Measurements from ENCODE around the gene DCP1B. TPM values are rescaled to one million over a fixed set of nuclear protein-coding genes. Genes with fewer than 3 reads are reported as not detected.

Gene DCP1B
- 10 to 100 TPM in 8 of 10 donors, 1 to 10 TPM in 2; 9.1 to 14.6 (median 12.1) TPM for polyA plus RNA-seq (ENCODE audit: insufficient read length in 10 of 10)
- long read RNA-seq, donor 1, partial matches to known transcripts, result 0 of 1 reads
- long read RNA-seq, donor 1, other reads (novel, unspliced or antisense), result 0 of 1 reads
- long read RNA-seq, donor 2, partial matches to known transcripts, result 0 of 1 reads
- long read RNA-seq, donor 2, other reads (novel, unspliced or antisense), result 0 of 1 reads
- long read RNA-seq, donor 3, result 0 reads
- long read RNA-seq, donor 4, partial matches to known transcripts, result 0 of 2 reads
- long read RNA-seq, donor 4, other reads (novel, unspliced or antisense), result 0 of 2 reads
- long read RNA-seq, donor 5, partial matches to known transcripts, result 0 of 3 reads
- long read RNA-seq, donor 5, other reads (novel, unspliced or antisense), result 0 of 3 reads
- long read RNA-seq, donor 6, partial matches to known transcripts, result 0 of 2 reads
- long read RNA-seq, donor 6, other reads (novel, unspliced or antisense), result 0 of 2 reads
- long read RNA-seq, donor 7, partial matches to known transcripts, result 0 of 3 reads
- long read RNA-seq, donor 7, other reads (novel, unspliced or antisense), result 0 of 3 reads
- long read RNA-seq, donor 8, partial matches to known transcripts, result 0 of 1 reads
- long read RNA-seq, donor 8, other reads (novel, unspliced or antisense), result 0 of 1 reads
- long read RNA-seq, donor 9, result 0 reads

DNA sequence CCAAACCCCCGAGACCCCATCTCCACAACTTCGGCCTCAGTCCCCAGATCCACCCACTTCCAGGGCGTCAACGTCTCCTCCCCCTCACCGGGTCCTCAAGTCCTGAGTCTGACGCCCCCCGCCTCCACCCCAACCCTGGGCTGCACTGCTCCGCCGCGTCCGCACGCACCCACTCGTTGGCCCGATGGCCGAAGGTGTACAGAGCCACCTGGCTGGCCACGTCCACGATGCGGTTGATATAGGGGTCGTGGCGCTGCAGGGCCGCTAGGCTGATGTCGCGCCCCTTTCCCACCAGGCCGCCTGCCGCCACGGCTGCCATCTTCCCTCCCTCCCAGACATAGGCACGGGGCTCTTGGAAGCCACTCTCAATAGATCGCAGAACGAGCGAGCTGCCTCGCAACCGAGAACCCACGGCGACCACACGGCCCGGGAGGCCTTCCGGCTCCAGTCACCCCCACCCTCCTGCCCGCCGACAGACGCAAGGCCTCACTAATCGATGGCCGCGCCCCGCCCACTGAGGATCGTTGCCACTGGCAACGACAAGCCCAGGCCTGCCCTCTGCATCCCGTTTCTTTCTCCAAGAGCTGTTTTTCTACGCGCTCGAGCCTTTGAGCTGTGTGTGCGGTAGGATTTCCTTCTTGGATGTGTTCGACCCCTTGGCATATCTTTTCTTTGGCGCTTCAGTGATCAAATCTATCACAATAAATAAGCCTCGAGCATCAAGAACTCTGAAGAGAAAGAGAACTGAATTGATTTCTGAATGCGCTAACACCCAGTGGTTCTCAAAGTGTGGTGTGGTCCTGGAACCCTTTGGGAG lies at the start of gene DCP1B:
TSS of gene DCP1B (minus strand) at position 345 of the 817 bp plus-strand sequence. CDS start at position 319, 26 bp downstream.
- DNase-seq, result peak; percentile 96 to 99 (median 97)

DNA sequence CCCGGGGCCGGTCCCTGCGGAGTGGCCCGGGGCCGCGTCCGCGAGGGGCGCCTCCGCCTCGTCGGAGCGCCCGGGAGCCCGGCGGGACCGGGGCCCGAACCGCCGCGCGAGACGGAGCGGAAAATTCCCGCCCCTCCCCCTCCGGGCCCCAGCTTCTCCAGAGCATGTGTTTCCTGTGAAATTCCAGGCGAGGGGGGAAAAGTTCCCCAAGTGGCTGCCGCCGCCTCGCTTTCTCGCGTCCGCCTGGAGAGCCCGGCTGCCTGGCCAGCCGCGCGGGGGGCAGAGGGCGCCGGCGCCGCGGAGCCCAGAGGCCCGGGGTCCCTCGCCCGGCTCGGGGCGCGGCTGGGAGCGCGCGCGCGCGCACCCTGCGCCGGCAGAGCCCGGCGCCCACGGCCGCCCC lies 49.4 kb upstream of the DCP1B start:
- peak in 2 of 3 donors; percentile 44 to 58 for DNase-seq

DNA sequence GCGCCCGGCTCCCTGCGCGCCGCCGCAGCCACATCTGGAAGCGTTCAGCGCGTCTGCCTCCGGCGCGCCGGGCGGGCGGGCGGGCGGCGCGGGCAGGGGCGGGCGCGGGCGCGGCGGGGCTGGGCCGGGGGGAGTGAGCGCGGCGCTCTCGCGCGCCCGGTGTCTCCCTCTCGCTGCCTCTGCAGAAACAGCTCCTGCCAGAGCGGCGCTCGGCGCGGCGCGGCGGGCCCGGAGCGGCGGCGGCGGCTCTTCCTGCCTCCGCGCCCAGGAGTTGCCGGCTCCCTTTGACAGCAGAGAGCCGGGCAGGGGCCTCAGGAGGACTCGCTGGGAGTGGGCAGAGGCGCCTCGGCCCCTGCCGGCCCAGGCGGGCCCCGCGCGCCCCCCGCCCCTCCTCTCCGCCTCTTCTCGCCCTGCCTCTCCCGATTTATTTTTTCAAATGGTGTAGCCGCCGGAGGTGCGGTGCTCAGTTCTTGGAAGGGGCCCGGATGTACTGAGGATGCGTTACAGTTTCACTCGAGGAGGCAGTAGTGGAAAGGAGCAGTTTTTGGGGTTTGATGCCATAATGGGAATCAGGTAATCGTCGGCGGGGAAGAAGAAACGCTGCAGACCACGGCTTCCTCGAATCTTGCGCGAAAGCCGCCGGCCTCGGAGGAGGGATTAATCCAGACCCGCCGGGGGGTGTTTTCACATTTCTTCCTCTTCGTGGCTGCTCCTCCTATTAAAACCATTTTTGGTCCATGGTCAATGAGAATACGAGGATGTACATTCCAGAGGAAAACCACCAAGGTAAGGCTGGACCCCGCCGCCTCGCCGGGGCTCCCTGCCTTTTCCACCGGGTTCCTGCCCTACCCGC lies 48.8 kb upstream of the DCP1B start, which contains the start of gene CACNA1C:
TSS of gene CACNA1C (plus strand) at position 162 of the 853 bp plus-strand sequence. CDS start at position 738, 576 bp downstream.
- DNase-seq, result peak; percentile 59 to 89 (median 78)

DNA sequence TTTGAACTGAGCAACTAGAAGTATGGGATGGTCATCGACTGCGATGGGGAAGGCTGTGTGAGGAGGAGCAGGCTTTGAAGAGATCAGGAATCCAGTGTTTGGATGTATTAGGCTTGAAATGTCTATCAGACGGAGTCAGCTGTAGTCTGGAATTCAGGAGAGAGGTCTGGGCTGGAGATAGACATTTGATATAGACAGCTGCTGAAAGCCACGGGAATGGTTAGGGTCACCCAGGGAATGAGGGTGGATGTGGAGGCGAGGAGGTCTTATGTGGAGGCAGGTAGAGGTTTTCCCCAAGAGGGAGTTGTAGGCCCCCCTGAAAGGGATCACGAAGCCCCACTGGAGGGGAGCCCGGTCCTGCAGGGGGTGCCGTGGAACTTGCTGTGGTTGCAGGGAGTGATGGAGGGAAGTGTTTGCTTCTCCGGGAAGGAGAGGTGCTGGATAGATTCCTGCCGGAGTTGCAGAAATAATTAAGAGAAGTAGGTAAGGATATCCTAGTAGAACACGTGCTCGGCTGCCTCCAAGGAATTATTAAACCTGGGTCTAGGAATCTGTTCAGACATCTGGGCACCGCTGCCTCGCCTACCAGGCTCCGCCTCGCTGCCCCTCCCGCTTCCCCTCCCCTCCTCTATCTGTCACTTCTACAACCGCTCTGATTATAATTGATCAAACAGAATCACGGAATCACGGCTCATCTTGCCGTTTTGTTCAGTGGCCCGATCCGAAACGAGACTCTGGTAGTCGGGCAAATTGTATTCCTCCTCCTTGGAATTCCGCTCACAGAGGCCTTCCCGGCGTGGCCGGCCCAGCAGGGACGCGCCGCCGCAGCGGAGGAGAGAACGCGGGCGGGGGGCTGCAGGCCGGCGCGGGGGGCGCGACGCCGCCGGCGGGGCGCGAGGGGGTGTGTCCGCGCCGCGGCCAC lies 47.7 kb upstream of the DCP1B start:
- DNase-seq, result peak in 2 of 3 donors; percentile 36 to 63

DNA sequence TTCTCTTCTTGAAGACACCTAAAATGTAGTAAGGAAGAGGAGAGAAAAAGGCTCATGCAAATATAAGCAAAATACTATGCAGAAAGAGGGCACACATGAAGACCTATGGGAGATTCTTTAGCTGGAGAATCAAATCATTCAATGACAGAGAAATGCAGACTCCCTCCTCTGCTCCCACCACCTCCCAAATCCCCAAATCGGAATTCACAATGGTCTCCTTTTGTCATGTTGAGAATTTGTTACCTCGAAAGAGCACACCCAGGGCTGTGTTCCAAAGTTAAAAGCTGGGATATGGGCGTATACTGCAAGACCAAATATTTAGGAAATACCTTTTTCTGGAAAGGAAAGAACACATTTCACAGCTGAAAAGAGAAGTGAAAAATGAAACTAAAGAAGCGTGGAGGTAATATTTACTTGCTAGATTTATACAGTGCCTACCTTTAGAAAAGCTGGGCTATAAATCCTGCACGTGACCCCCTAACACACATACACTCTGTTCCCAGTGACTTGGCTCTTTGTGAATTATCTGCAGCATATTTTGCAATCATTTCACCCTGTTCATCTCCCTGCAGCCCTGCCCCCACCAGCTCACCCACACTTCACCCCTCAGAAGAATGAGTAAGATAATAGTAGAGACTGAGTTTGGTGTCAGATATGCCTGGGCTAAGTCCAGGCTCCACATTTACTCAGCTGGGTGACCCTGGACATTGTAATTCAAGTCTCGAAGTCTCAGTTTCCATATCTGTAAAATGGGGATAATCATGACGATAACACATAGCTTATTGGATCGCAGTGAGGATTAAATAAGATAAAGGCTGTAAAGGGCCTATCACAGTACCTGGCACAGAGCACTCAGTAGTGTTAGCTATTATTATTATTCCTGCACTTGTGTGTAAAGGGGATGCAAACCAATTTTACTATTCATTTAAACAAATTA lies 45.6 kb upstream of the DCP1B start:
- no peak for DNase-seq

DNA sequence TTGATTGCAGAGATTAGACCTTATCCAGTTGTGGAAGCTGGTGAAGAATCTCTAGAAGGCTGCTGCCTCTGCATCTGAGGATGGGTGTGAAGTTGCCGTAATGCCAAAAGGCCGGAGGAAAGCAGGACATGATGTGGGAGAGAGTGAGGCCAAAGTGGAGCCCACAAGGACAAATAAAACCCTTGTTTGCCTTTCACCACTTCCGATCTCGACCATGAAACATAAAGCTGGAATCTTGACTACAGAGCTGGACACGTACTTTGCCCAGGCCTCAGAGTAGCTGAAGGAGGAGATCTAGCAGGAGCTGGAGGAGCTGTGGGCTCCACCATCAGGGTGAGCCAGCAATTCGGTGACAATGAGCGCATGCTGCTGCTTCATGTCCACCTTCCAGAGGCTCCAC lies 43.5 kb upstream of the DCP1B start:
- no peak for DNase-seq

DNA sequence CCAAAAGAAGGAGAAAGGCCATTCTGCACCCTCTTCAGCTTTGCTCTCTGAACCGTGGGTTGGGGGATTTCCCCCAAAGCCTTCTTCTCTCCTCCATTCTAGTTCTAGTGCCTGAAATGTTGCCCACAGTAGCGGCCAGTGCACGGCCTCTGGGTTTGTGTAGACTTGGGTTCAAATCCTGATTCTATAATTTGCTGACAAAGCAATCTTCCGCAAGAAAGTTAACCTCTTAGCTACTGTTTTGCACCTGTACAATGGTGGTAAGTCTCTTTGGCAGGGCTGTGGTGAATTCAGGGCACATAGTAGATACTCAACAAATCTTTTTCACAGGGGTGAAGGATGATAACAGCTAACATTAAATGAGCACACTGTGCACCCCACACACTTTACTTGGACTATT lies 42.7 kb upstream of the DCP1B start:
- DNase-seq, result no peak

DNA sequence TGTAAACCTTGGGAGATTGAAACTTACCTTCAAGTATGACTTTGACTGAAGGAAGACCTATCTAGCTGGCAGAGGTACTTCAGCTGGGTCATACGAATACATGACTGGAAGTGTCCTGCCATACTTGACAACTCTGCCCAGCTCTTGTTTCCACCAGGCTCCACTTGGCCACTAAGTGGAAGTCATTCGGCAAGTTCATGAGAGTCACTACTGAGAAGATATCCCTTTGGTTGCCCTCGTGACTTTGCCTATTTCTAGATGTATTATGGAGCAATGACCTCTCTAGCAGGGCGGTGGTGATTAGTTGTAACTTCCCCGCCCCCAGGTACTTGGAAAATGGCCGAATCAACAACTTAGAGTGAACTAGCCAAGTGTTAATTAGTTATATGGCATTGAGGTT lies 39.9 kb upstream of the DCP1B start:
- DNase-seq, result no peak

DNA sequence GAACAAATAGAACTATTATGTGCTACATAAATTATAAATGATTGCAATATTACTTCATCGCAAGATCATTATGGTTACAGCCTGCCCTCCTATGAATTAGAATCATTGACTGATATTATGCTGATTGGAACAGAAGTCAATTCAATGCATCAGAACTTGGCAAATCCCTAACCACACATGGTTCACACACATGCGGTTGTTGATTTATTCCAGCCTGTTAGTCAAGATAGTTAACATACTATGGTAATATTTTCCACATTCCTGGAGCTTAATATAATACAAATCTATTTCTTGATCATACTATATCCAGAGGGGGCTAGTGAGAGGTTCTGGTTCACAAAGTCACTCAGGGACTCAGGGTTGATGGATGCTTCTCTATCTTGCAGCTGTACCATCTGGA lies 38.8 kb upstream of the DCP1B start:
- DNase-seq, result no peak

DNA sequence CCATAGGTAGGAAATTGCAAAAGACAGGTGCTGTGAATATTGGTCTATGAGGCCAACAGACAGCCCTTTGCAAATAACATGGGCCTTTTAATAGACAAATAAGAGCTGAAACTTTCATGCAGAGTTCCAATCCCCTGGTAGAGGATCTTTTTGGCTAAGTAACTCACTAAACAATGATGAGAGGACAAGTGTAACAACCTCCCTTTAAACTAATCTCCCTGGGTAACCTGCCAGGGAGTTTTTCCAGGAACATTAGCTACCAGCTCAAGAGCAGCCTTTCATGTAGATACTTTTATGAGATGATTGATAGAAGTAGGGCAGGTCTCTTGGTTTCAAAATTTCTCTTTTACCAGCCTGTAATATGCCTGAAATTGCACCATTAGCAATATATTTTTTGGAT lies 34.8 kb upstream of the DCP1B start:
- no peak for DNase-seq

DNA sequence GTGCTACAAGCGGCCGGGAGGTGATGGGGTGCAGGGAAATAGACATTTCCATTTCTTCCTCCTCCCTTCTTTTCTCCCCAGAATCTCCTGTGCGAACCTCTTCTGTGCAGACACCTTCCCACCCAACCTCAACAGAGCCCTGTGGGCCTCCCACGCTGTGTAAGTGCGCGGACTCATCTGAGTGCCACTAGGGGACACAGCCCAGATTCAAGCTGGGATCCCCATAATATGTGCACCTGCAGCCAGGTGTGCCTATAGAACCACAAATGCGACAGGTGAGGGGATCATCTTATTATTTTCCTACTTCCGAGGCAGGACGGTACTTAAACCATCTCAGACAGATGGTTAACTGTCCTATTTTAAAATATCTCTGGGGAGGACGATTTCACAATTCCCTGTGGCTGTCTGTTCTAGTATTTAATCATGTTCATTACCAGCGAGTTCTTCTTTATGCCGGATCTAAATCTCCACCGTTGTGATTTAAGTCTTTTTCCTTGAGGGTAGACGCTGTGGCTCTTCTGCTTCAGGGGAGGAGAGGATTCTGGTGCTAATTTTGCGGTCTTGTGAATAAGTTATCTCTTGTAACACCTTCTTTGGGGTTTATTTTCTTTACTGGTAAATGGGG lies 31.3 kb upstream of the DCP1B start:
- no peak for DNase-seq

DNA sequence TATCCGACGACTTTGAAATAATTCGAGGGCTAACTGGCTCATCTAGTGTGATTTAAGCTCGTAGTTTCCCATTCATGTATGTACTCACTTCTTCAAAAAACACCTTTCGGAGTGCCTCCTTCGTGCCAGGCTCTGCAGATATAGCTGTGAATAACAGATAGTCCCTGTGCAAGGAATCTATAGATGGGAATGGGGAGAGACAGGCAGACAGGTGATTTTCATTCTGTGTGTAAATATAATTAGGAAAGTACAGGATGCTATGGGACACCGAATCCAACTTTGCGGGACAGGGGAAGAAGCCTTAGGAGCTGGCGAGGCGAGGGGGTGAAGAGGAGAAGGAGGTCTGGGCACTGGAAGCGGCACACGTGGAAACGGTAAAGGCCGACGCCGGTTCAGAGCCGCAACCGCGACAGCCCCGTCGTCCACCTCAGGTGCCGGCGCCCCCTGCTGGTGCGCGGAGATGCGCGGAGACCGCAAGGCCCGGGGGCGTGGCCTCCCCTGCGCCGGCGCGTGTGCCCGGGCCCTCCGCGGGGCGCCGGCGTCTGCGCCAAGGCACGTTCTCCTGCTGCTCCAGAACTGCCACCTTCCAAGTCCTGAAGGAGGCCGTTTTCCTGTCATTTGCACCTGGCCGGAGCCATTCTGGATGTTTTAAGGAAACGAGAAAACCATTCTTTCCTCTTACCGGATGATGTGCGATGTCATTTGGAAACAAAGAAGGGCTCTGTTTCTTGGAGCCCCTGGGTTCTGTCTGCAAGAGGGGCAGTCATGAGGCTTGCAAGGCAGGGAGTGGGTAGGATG lies 30.6 kb upstream of the DCP1B start:
- peak; percentile 73 to 92 (median 90) for DNase-seq

DNA sequence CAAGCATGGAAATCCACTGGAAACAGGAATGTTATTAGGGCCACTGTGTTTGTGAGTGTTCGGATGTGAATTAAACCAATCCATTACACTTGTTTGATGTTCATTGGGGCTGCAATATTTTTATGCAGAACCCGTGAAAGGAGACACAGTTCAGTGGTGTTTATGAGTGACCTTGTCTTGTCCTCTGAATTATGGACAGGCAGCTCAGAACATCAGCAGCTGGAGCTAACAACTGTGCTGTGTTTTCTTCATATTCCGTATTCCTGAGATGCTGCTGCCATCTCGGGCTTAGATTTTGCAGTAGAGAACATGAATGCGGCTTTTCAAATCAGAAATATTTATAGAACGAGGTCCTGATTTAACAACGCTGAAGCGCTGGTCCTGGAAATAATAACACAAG lies 28.2 kb upstream of the DCP1B start:
- DNase-seq, result no peak

DNA sequence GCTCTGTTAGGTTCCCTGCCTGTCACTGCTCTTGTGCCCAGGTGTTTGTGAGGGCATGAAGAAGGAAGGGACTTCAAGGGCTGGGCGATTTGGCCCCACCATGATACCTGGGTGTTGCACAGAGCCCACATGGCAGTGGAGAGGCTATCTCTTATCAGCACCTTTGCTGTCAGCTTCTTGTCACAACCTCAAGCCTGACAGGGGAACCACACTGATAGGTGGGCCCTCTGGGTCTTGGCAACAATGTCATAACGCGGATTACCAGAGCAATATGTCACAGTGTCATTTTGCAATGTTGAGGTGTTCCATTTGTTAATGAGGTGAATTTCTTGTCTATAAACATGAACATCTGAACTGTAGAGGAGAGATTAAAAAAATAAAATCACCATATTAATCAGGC lies 25.6 kb upstream of the DCP1B start:
- no peak for DNase-seq

DNA sequence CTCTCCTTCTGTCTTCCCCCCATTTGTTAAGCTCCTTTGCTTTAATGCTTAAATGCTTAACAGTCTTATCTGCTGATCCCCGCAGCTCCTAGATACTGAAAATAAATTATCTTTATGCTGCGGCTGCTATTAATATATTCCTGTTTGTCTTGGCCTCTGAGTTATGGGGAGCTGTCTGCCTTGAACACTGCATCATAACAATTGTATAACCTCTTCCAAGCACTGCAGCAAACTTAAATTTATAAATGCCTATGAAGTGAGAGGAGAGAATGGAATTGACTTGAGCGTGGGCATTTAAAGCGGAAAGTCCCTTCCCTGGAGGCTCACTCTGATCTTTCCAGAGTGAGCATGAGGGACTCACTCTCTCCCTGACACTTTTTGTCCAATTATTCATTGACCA lies 23.1 kb upstream of the DCP1B start:
- DNase-seq, result no peak

DNA sequence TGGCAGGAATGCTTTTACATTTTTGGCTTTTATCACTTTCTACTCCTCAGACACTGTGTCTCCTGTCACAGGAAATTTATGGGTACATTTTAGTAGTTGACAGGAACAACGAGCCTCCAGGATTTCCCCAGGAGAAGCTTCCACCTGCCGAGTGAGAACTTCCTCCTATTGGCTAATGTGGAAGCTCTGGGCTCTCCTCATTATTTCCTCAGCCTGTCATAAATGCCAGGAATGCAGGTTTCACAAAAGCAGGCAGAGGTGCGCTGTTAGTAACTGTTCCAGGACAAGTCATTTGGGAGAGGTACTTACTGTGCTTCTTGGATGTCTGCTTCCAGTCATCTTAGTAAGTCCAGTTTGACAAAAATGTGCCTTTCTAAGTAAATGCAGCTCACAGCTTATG lies 19.1 kb upstream of the DCP1B start:
- no peak for DNase-seq

DNA sequence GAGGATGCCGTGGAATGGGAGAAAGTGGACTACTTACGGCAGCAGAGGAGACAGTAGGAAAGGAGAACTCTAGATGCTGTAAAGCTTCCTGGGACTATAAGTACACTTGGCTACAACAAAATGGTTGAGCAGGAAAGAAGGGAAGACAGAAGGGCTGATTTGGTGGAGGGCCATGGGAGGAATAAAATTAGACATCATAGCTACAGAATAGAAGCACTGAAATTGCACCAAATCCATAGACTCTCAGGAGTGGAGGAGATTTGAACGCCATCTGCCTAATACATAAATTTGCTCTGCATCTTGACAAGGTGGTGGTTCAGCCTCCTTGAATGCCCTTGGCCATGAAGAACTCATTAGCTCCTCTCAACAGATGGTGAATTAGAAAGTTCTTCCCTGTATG lies 16.3 kb upstream of the DCP1B start:
- no peak for DNase-seq

DNA sequence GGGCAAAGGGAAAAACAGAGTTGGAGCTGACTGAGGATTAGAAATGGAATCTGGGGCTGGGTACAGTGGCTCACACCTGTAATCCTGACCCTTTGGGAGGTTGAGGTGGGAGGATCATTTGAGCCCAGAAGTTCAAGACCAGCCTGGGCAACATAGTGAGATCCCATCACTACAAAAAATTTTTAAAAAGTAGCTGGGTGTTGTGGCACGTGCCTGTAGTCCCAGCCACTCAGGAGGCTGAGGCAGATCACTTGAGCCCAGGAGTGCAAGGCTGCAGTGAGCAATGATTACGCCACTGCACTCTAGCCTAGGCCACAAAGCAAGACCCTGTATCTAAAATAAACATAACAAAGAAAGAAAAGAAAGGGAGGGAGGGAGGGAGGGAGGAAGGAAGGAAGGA lies 14.9 kb upstream of the DCP1B start:
- DNase-seq, result no peak

All from muscle of back (tissue), 13 donors.